ENCODE results near the gene WWOX.

Gene WWOX

DNA sequence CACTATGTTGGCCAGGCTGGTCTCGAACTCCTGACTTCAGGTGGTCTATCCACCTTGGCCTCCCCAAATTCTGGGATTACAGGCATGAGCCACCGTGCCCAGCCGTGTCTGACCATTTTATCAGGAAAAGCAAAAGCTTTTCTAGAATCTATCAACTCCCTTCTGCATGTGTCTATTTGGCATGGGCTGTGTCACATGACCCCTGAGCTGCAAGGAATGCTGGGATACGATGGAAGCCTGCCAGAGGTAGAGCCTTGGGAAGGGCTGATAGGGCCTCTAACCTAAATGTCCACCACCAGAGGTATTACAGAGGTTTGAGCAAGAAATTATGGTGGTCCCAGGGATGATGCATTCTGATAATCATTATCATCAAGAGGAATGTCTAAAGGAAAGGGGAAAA lies 616.2 kb downstream of the WWOX start:
- CTCF ChIA-PET = no interaction called here
- POLR2A ChIA-PET = no interaction called here
- no peak overlapping the region for H3K4me3 ChIP-seq (ENCODE audit: low read depth, low read length)
- TF ChIP-seq CTCF (IDR thresholded peaks at IDR 0.05; ENCODE audit: insufficient read depth, low read length, missing control alignments) = no peak
- DNase-seq (ENCODE audit: low read depth, low spot score) = no peak

DNA sequence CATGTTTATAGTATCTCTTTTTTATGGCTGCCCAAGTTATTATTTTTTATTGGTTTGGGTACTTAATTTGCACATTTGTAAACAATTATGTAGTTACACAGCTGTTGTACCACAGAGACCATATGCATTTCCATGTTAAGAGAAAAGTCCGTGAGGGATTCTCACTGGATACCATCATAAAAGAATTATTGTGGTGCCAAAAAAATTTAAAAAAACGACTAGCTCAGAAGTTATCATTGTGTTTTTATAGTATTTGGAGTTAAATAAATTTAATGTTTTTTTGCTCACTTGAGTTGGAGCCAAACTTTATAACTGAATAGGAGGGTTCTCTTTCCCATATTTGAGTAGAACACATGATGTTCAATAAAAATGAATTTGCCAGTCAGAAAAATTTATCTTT lies 618.7 kb downstream of the WWOX start:
- no peak overlapping the region for H3K4me3 ChIP-seq (ENCODE audit: low read depth, low read length)
- POLR2A ChIA-PET = no interaction called here
- TF ChIP-seq CTCF (IDR thresholded peaks at IDR 0.05; ENCODE audit: insufficient read depth, low read length, missing control alignments) = no peak
- CTCF ChIA-PET = no interaction called here
- DNase-seq (ENCODE audit: low read depth, low spot score) = no peak

GRCh38 chr16:78720416-78720815 lies 621.0 kb downstream of the WWOX start:
- ChIA-PET POLR2A (no interaction called here), CTCF (no interaction called here)
- no peak for TF ChIP-seq CTCF (IDR thresholded peaks at IDR 0.05; ENCODE audit: insufficient read depth, low read length, missing control alignments)
- DNase-seq (ENCODE audit: low read depth, low spot score) = no peak
- H3K4me3 ChIP-seq (ENCODE audit: low read depth, low read length) = no peak overlapping the region

GRCh38 chr16:78727536-78727935 lies 628.1 kb downstream of the WWOX start:
- ChIA-PET CTCF (no interaction called here), POLR2A (no interaction called here)
- TF ChIP-seq CTCF (IDR thresholded peaks at IDR 0.05; ENCODE audit: insufficient read depth, low read length, missing control alignments) = no peak
- H3K4me3 ChIP-seq (ENCODE audit: low read depth, low read length) = no peak overlapping the region
- no peak for DNase-seq (ENCODE audit: low read depth, low spot score)

- ChIA-PET CTCF (no interaction called here), POLR2A (no interaction called here)
- H3K4me3 ChIP-seq (ENCODE audit: low read depth, low read length) = no peak overlapping the region
- DNase-seq (ENCODE audit: low read depth, low spot score) = no peak
- TF ChIP-seq CTCF (IDR thresholded peaks at IDR 0.05; ENCODE audit: insufficient read depth, low read length, missing control alignments) = no peak
These were observed 630.2 kb downstream of the WWOX start for GRCh38 chr16:78729687-78730086.

GRCh38 chr16:78731785-78732184 lies 632.3 kb downstream of the WWOX start:
- CTCF ChIA-PET = no interaction called here
- TF ChIP-seq CTCF (IDR thresholded peaks at IDR 0.05; ENCODE audit: insufficient read depth, low read length, missing control alignments) = no peak
- no peak for DNase-seq (ENCODE audit: low read depth, low spot score)
- POLR2A ChIA-PET = no interaction called here
- no peak overlapping the region for H3K4me3 ChIP-seq (ENCODE audit: low read depth, low read length)

All from AG04449 (cell line).